HCT116 (cell line): ENCODE measurements around the gene GPR6.

Experiments used
- EZH2 ChIP-seq: fragments of 200-600 bp; sonication (generic); IDR thresholded peaks from 2 replicates; pipeline ENCODE4 v1.6.1; 2017; ENCODE audit warnings: antibody characterized with exemption, mixed run types
- FOSL1 ChIP-seq: IDR thresholded peaks from 2 replicates; pipeline ENCODE4 v1.6.1; 2012; ENCODE audit warnings: low read depth
- POLR2A ChIP-seq: IDR thresholded peaks from 2 replicates; pipeline ENCODE4 v1.7.0; 2011; ENCODE audit warnings: borderline replicate concordance; ENCODE audit not compliant: insufficient read depth, insufficient read length; ENCODE audit errors: extremely low read depth
- POLR2AphosphoS5 ChIP-seq: IDR thresholded peaks from 2 replicates; pipeline ENCODE4 v1.6.1; 2011; ENCODE audit warnings: mild to moderate bottlenecking, low read depth, low read length, moderate library complexity
- REST ChIP-seq: IDR thresholded peaks from 2 replicates; pipeline ENCODE4 v1.6.1; 2012; ENCODE audit warnings: low read depth
- YY1 ChIP-seq: IDR thresholded peaks from 2 replicates; pipeline ENCODE4 v1.6.1; 2011; ENCODE audit warnings: low read length, low read depth, moderate library complexity, mild to moderate bottlenecking; ENCODE audit not compliant: insufficient replicate concordance; ENCODE audit errors: extremely low read depth
- TF ChIP-seq, protein P1 (sequence below), 3 experiments: fragments of 200-600 bp in 1 of 3; sonication (generic) in 1 of 3; IDR thresholded peaks in 2 of 3; conservative IDR thresholded peaks in 1 of 3; 2 replicates each; pipeline ENCODE4 v1.5.1; 2012 to 2017; ENCODE audit warnings: low read depth in 2 of 3, low read length in 2 of 3, antibody characterized with exemption in 1 of 3, borderline replicate concordance in 1 of 3, control low read depth in 1 of 3, mild to moderate bottlenecking in 1 of 3, mixed read lengths in 1 of 3, mixed run types in 1 of 3, moderate library complexity in 1 of 3; ENCODE audit not compliant: insufficient read depth in 1 of 3
- TF ChIP-seq, protein P2 (sequence below): IDR thresholded peaks from 2 replicates; pipeline ENCODE4 v1.6.1; 2011; ENCODE audit warnings: mild to moderate bottlenecking, low read length, moderate library complexity; ENCODE audit not compliant: insufficient replicate concordance; ENCODE audit errors: extremely low read depth

- TF ChIP-seq, protein P1, sequence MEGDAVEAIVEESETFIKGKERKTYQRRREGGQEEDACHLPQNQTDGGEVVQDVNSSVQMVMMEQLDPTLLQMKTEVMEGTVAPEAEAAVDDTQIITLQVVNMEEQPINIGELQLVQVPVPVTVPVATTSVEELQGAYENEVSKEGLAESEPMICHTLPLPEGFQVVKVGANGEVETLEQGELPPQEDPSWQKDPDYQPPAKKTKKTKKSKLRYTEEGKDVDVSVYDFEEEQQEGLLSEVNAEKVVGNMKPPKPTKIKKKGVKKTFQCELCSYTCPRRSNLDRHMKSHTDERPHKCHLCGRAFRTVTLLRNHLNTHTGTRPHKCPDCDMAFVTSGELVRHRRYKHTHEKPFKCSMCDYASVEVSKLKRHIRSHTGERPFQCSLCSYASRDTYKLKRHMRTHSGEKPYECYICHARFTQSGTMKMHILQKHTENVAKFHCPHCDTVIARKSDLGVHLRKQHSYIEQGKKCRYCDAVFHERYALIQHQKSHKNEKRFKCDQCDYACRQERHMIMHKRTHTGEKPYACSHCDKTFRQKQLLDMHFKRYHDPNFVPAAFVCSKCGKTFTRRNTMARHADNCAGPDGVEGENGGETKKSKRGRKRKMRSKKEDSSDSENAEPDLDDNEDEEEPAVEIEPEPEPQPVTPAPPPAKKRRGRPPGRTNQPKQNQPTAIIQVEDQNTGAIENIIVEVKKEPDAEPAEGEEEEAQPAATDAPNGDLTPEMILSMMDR (IDR thresholded peaks at IDR 0.05 in 2 of 3, conservative IDR thresholded peaks at IDR 0.05 in 1 of 3; ENCODE audit: borderline replicate concordance in 1 of 3, insufficient read depth in 1 of 3, low read depth in 2 of 3, low read length in 2 of 3), result no peak
- TF ChIP-seq EZH2 (no peak), YY1 (no peak), POLR2A (no peak), REST (no peak), FOSL1 (no peak), POLR2AphosphoS5 (no peak)
- TF ChIP-seq, protein P2, sequence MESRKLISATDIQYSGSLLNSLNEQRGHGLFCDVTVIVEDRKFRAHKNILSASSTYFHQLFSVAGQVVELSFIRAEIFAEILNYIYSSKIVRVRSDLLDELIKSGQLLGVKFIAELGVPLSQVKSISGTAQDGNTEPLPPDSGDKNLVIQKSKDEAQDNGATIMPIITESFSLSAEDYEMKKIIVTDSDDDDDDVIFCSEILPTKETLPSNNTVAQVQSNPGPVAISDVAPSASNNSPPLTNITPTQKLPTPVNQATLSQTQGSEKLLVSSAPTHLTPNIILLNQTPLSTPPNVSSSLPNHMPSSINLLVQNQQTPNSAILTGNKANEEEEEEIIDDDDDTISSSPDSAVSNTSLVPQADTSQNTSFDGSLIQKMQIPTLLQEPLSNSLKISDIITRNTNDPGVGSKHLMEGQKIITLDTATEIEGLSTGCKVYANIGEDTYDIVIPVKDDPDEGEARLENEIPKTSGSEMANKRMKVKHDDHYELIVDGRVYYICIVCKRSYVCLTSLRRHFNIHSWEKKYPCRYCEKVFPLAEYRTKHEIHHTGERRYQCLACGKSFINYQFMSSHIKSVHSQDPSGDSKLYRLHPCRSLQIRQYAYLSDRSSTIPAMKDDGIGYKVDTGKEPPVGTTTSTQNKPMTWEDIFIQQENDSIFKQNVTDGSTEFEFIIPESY, result no peak
Observed at GRCh38 chr6:109999740-110000139, 21.6 kb downstream of the GPR6 start.
